WI38 (cell line): Measurements from ENCODE around the gene TMCC1.

Experiments used
- H3K4me3 ChIP-seq: 2 replicates; pipeline ENCODE4 v1.5.1; 2011; ENCODE audit warnings: low read depth, mild to moderate bottlenecking, control low read depth, low read length
- CTCF ChIP-seq: IDR thresholded peaks from 2 replicates; pipeline ENCODE4 v1.5.1; 2012; ENCODE audit warnings: low read depth, mild to moderate bottlenecking, control low read depth, low read length

TMCC1 gene

GRCh38 chr3:129658110-129658843 lies 235.2 kb downstream of the TMCC1 start:
- no peak for TF ChIP-seq CTCF
- H3K4me3 ChIP-seq: no peak overlapping the region

GRCh38 chr3:129657261-129658046 lies 236.1 kb downstream of the TMCC1 start:
- no peak overlapping the region for H3K4me3 ChIP-seq
- TF ChIP-seq CTCF: no peak

GRCh38 chr3:129656659-129657247 lies 236.8 kb downstream of the TMCC1 start:
- TF ChIP-seq CTCF: no peak

GRCh38 chr3:129655291-129655700 lies 238.2 kb downstream of the TMCC1 start:
- H3K4me3 ChIP-seq: no peak overlapping the region
- no peak for TF ChIP-seq CTCF

More at GRCh38 chr3:129656659-129657247, 236.8 kb downstream of the TMCC1 start:
- H3K4me3 ChIP-seq: no peak overlapping the region

- no peak overlapping the region for H3K4me3 ChIP-seq
- no peak for TF ChIP-seq CTCF
These were observed 239.4 kb downstream of the TMCC1 start for GRCh38 chr3:129654131-129654530.

- H3K4me3 ChIP-seq: no peak overlapping the region
- no peak for TF ChIP-seq CTCF
These were observed 240.5 kb downstream of the TMCC1 start for GRCh38 chr3:129653019-129653418.
